Left lung (tissue), 10 donors: Measurements from ENCODE around the gene MRC1. TPM values are rescaled to one million over a fixed set of nuclear protein-coding genes. Genes with fewer than 3 reads are reported as not detected.
A peak's percentile ranks its signal among the peaks of the same experiment; 100 is the strongest.

ENCODE experiments used
- ATAC-seq: fragments of 200-7000 bp; cut with Tn5 transposase; one replicate; pipeline ENCODE4 v1.9.1; 2020; ENCODE audit warnings: moderate library complexity
- DNase-seq, 4 donors: peaks; one replicate each; pipeline ENCODE4 v3.0.0-alpha.2; 2013 to 2020
- H3K27ac ChIP-seq, 2 donors: fragments of 200-600 bp; sonication (generic) in 1 of 2; one replicate each; pipeline versions ENCODE4 v1.5.0 to v1.8.0; 2020 to 2021
- H3K27me3 ChIP-seq, 2 donors: fragments of 200-600 bp; sonication (generic) in 1 of 2; one replicate each; pipeline versions ENCODE4 v1.5.0 to v1.8.0; 2020 to 2021
- H3K36me3 ChIP-seq, 2 donors: fragments of 200-600 bp; sonication (generic) in 1 of 2; one replicate each; pipeline versions ENCODE4 v1.5.0 to v1.8.0; 2020 to 2021
- H3K4me1 ChIP-seq, 2 donors: fragments of 200-600 bp; one replicate each; pipeline ENCODE4 v1.8.0; 2021
- H3K4me3 ChIP-seq, 2 donors: fragments of 200-600 bp; sonication (generic) in 1 of 2; one replicate each; pipeline versions ENCODE4 v1.5.0 to v1.8.0; 2020 to 2021; ENCODE audit warnings: mild to moderate bottlenecking in 1 of 2
- H3K9me3 ChIP-seq, 2 donors: fragments of 200-600 bp; sonication (generic) in 1 of 2; one replicate each; pipeline versions ENCODE4 v1.5.0 to v1.8.0; 2020 to 2021
- intact Hi-C, 2 donors: fragments of 100-400 bp; cut with DNase I; formaldehyde crosslinking; loops; one replicate each; pipeline versions ENCODE4 v1.11.2 to v1.14.2; 2022
- polyA plus RNA-seq, 6 donors: library from polyadenylated mRNA; unstranded; fragments of 120-200 nt; gene quantifications; one replicate each; pipeline ENCODE4 v1.2.1, GENCODE V29; 2013; ENCODE audit not compliant: insufficient read length in 6 of 6
- total RNA-seq, 2 donors: library from RNA; stranded (reverse); fragmentation: NEBNext Ultra II Directional; extraction: Animal tissue kit (Norgen Biotek cat#: 25700); gene quantifications; one replicate each; pipeline ENCODE4 v1.2.1, GENCODE V29; 2021
- TF ChIP-seq, protein P1 (sequence below), 2 donors: fragments of 200-600 bp; sonication (generic) in 1 of 2; IDR thresholded peaks; one replicate each; pipeline versions ENCODE4 v1.5.0 to v1.8.0; 2021; ENCODE audit warnings: antibody characterized with exemption in 2 of 2
- donor health status: DM: no; HTN: yes; CAD: no.
- donor health status: DM: no; HTN: no; CAD: no.

The MRC1 gene
- total and polyA plus RNA-seq, 8 donors, result 17.6 to 301 (median 23.7) TPM

DNA sequence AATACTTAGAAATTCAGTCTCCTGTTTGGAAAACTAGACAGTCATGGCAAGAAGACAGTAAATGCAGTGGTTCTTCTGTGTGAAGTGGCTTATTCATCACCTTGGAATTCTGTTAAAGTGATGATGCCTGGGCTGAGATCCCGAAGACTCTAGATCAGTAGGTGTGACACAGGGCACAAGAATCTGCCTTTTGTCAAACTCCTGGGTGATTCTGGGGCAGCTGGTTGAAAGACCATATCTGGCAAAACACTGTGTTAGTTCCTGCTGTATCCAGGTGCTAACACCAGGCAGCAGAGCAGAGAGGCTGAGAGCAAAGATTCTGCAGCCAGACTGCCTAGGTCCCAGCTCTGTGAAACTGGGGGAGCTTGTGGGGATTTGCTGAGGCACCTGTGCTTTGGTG is 26.5 kb downstream of the MRC1 start:
- Histone ChIP-seq H3K4me3 (no peak overlapping the region), H3K36me3 (no peaks in the 10 kb centered on the region), H3K9me3 (no peaks in the 10 kb centered on the region), H3K27me3 (no peaks in the 10 kb centered on the region), H3K27ac (no peak overlapping the region), H3K4me1 (peaks cover 0 to 32% of the 10 kb centered on the region in 2 donors)
- TF ChIP-seq, protein P1, sequence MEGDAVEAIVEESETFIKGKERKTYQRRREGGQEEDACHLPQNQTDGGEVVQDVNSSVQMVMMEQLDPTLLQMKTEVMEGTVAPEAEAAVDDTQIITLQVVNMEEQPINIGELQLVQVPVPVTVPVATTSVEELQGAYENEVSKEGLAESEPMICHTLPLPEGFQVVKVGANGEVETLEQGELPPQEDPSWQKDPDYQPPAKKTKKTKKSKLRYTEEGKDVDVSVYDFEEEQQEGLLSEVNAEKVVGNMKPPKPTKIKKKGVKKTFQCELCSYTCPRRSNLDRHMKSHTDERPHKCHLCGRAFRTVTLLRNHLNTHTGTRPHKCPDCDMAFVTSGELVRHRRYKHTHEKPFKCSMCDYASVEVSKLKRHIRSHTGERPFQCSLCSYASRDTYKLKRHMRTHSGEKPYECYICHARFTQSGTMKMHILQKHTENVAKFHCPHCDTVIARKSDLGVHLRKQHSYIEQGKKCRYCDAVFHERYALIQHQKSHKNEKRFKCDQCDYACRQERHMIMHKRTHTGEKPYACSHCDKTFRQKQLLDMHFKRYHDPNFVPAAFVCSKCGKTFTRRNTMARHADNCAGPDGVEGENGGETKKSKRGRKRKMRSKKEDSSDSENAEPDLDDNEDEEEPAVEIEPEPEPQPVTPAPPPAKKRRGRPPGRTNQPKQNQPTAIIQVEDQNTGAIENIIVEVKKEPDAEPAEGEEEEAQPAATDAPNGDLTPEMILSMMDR (IDR thresholded peaks at IDR 0.05), result no peak
- intact Hi-C loops, result no loop called here
- peak; percentile 35 for ATAC-seq
- DNase-seq, result no peak

DNA sequence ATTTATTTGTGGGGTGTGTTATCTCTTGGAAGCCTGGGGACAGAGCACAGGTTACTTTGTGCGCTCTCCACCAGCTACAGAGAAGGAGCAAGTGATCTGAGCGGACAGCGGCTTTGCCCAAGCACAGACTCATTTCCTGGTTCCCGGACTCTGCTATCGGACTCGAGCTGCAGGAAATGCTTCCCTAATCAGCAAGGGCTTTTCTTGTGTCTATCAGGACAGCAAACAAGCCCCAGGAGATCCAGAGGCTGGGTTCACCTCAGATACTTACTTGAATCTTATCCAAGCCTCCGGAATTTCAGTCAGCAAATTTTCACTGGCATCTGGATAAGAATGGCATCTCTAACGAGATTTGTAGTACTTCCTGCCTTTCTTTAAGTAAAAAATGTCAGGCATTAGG is 27.8 kb downstream of the MRC1 start:
- intact Hi-C loops, result no loop called here
- Histone ChIP-seq H3K9me3 (no peaks in the 10 kb centered on the region), H3K4me3 (peak overlapping the region; percentile 2), H3K36me3 (no peaks in the 10 kb centered on the region), H3K4me1 (peaks cover 0 to 32% of the 10 kb centered on the region in 2 donors), H3K27me3 (no peaks in the 10 kb centered on the region), H3K27ac (peak overlapping the region in 1 of 2 donors; percentile 13)
- TF ChIP-seq, protein P1 (IDR thresholded peaks at IDR 0.05), result no peak
- ATAC-seq (peak; percentile 86), DNase-seq (peak in 3 of 4 donors; percentile 27 to 49 (median 34))

DNA sequence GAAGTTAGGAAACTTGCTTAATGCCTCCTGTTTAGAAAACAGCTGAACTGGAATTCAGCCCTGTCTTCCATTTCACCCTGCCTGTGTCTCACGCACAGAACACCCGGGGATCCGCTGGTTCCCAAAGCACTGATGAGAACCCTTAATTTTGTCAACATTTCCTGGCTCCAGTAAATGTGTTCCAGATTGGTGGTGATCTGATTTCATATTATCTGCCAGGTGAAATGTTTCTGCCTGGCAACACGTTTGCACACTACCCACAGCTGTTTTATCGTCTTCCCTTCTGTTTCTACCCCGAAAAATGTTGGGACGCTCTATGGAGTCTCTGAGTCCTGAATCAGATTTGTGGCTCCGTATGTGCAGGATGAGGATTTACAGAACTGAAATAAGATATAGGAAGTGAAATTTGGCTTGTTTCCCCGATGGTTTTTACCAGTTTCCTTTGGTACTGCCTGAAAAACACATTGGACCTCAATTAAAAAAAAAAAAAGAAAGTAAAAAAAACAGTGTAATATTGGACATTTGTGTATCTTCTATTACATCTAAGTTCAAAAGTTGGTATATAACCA is 29.0 kb downstream of the MRC1 start:
- DNase-seq, result no peak

DNA sequence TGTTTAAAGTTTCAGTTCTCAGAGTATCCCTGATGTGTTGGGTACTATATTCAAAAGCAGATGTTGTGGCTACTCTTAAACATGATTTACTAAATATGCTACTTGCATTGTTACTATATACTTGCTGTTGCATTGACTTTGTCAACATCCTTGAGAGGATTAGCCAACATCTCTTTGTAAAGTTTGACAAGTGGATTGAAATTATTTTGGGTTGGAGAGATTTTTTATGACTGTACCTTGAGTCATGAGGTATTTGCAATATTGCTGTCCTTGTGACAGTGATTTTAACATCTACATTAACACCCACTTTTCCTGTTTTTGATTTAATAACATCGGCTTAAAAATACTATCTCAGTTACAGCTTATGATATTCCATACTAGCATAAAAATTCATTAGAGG is 31.9 kb downstream of the MRC1 start:
- intact Hi-C loops, result loop anchor here in 1 of 2 donors (10.0 kb wide), 1 partner anchor 374 kb away; no protein-coding TSS in a partner anchor
- Histone ChIP-seq H3K27ac (no peak overlapping the region), H3K4me1 (peaks cover 0 to 32% of the 10 kb centered on the region in 2 donors), H3K9me3 (no peaks in the 10 kb centered on the region), H3K4me3 (no peak overlapping the region), H3K36me3 (no peaks in the 10 kb centered on the region), H3K27me3 (no peaks in the 10 kb centered on the region)
- TF ChIP-seq, protein P1 (IDR thresholded peaks at IDR 0.05), result no peak
- DNase-seq (no peak), ATAC-seq (no peak)

More for the DNA sequence above, 29.0 kb downstream of the MRC1 start:
- TF ChIP-seq, protein P1 (IDR thresholded peaks at IDR 0.05), result no peak
- H3K9me3 ChIP-seq, result no peaks in the 10 kb centered on the region
- no peaks in the 10 kb centered on the region for H3K36me3 ChIP-seq
- intact Hi-C loops, result no loop called here
- no peak overlapping the region for H3K4me3 ChIP-seq
- H3K27ac ChIP-seq, result no peak overlapping the region
- no peaks in the 10 kb centered on the region for H3K27me3 ChIP-seq
- no peak for ATAC-seq
- H3K4me1 ChIP-seq, result peaks cover 0 to 39% of the 10 kb centered on the region in 2 donors

DNA sequence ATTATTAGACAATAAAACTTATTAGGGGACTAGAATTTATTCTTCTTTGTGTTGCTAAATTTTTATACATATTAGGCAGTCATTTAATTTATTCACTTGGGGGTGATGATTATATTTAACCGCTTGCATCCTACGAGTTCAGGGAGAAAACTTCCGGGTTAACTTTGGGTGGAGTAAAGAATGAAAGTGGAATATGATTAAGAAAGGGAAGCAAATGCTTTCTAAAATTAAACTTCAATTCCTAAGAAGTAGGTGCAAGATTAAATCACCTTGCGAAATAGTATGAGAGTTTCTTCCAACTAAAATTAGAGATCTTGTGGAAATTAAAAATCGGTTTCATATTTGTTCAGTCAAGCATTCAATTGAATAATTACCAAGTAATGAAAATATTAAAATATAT is 33.5 kb downstream of the MRC1 start:
- Histone ChIP-seq H3K27ac (no peak overlapping the region), H3K4me3 (no peak overlapping the region), H3K4me1 (peaks cover 0 to 18% of the 10 kb centered on the region in 2 donors), H3K36me3 (no peaks in the 10 kb centered on the region), H3K27me3 (no peaks in the 10 kb centered on the region), H3K9me3 (no peaks in the 10 kb centered on the region)
- DNase-seq, result no peak
- TF ChIP-seq, protein P1 (IDR thresholded peaks at IDR 0.05), result no peak
- intact Hi-C loops, result loop anchor here in 1 of 2 donors (10.0 kb wide), 1 partner anchor 372 kb away; no protein-coding TSS in a partner anchor
- ATAC-seq, result no peak
